OCI-LY3 (cell line): Measurements from ENCODE around the gene ADRA2A.

Experiments
- H2AFZ ChIP-seq: fragments of 200-600, 300-600 bp; shearing (Covaris generic); 2 replicates; pipeline ENCODE4 v1.6.0; 2014; ENCODE audit warnings: antibody characterized with exemption, low read depth, low read length
- H3K27ac ChIP-seq: fragments of 200-600, 300-600 bp; sonication (generic); 2 replicates; pipeline ENCODE4 v1.5.1; 2014; ENCODE audit warnings: mild to moderate bottlenecking, low read length, moderate library complexity, mixed read lengths
- H3K27me3 ChIP-seq: fragments of 200-600, 300-600 bp; sonication (generic); 2 replicates; pipeline ENCODE4 v1.6.1; 2014; ENCODE audit warnings: low read depth, low read length, mixed read lengths
- H3K36me3 ChIP-seq: fragments of 200-600, 300-600 bp; sonication (generic); replicated peaks from 2 replicates; pipeline ENCODE3; 2014; ENCODE audit warnings: low read depth, low read length, mixed read lengths
- H3K4me1 ChIP-seq: fragments of 300-600, 200-600 bp; sonication (generic); 2 replicates; pipeline ENCODE4 v1.6.1; 2014; ENCODE audit warnings: low read length, mixed read lengths
- H3K4me2 ChIP-seq: fragments of 200-600, 300-600 bp; sonication (generic); 2 replicates; pipeline ENCODE4 v1.6.1; 2014; ENCODE audit warnings: low read length, mixed read lengths
- H3K4me3 ChIP-seq: fragments of 300-600, 200-600 bp; sonication (generic); 2 replicates; pipeline ENCODE4 v1.5.1; 2014; ENCODE audit warnings: antibody characterized with exemption, mild to moderate bottlenecking, low read length, moderate library complexity
- H3K79me2 ChIP-seq: fragments of 300-600, 200-600 bp; shearing (Covaris generic); 2 replicates; pipeline ENCODE4 v1.6.1; 2014; ENCODE audit warnings: mild to moderate bottlenecking, low read length, mixed read lengths
- H3K9ac ChIP-seq: fragments of 300-600, 200-600 bp; shearing (Covaris generic); 2 replicates; pipeline ENCODE4 v1.6.0; 2014; ENCODE audit warnings: mild to moderate bottlenecking, low read length, moderate library complexity
- H3K9me3 ChIP-seq: fragments of 200-600, 300-600 bp; shearing (Covaris generic); 2 replicates; pipeline ENCODE4 v1.6.1; 2014; ENCODE audit warnings: low read length, mixed read lengths; ENCODE audit not compliant: insufficient read depth
- H4K20me1 ChIP-seq: fragments of 200-600, 300-600 bp; sonication (generic); 2 replicates; pipeline ENCODE4 v1.6.1; 2016; ENCODE audit warnings: low read length, mixed read lengths; ENCODE audit not compliant: insufficient read depth
- EZH2phosphoT487 ChIP-seq: fragments of 200-600 bp; shearing (Covaris generic); IDR thresholded peaks from 2 replicates; pipeline ENCODE4 v1.6.1; 2018; ENCODE audit warnings: antibody characterized with exemption, mixed run types, low read depth
- TF ChIP-seq, protein P1 (sequence below): fragments of 200-600, 300-600 bp; sonication (generic); IDR thresholded peaks from 2 replicates; pipeline ENCODE4 v1.5.1; 2014; ENCODE audit warnings: antibody characterized with exemption, low read length, low read depth

Gene ADRA2A

GRCh38 chr10:111126077-111126476 lies 49.2 kb downstream of the ADRA2A start:
- Histone ChIP-seq H3K79me2 (no peaks in the 10 kb centered on the region), H3K4me3 (no peak overlapping the region), H3K4me2 (no peak overlapping the region)

GRCh38 chr10:111127081-111127848 lies 50.4 kb downstream of the ADRA2A start:
- Histone ChIP-seq H3K27ac (no peak overlapping the region), H3K79me2 (no peaks in the 10 kb centered on the region), H3K36me3 (no peaks in the 10 kb centered on the region), H3K27me3 (peaks cover 14% of the 10 kb centered on the region), H3K4me1 (no peaks in the 10 kb centered on the region), H3K4me2 (no peak overlapping the region), H2AFZ (no peak overlapping the region), H3K9me3 (no peaks in the 10 kb centered on the region), H4K20me1 (no peaks in the 10 kb centered on the region), H3K4me3 (no peak overlapping the region), H3K9ac (no peak overlapping the region)
- no peak for TF ChIP-seq EZH2phosphoT487
- TF ChIP-seq, protein P1, sequence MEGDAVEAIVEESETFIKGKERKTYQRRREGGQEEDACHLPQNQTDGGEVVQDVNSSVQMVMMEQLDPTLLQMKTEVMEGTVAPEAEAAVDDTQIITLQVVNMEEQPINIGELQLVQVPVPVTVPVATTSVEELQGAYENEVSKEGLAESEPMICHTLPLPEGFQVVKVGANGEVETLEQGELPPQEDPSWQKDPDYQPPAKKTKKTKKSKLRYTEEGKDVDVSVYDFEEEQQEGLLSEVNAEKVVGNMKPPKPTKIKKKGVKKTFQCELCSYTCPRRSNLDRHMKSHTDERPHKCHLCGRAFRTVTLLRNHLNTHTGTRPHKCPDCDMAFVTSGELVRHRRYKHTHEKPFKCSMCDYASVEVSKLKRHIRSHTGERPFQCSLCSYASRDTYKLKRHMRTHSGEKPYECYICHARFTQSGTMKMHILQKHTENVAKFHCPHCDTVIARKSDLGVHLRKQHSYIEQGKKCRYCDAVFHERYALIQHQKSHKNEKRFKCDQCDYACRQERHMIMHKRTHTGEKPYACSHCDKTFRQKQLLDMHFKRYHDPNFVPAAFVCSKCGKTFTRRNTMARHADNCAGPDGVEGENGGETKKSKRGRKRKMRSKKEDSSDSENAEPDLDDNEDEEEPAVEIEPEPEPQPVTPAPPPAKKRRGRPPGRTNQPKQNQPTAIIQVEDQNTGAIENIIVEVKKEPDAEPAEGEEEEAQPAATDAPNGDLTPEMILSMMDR, result no peak

More at GRCh38 chr10:111126077-111126476, 49.2 kb downstream of the ADRA2A start:
- Histone ChIP-seq H2AFZ (no peak overlapping the region), H3K27ac (no peak overlapping the region), H4K20me1 (no peaks in the 10 kb centered on the region), H3K27me3 (peaks cover 11% of the 10 kb centered on the region), H3K9me3 (no peaks in the 10 kb centered on the region), H3K36me3 (no peaks in the 10 kb centered on the region), H3K4me1 (no peaks in the 10 kb centered on the region), H3K9ac (no peak overlapping the region)
- TF ChIP-seq, protein P1, result no peak
- no peak for TF ChIP-seq EZH2phosphoT487

GRCh38 chr10:111128331-111129180 lies 51.7 kb downstream of the ADRA2A start:
- no peaks in the 10 kb centered on the region for H3K79me2 ChIP-seq
- peaks cover 14% of the 10 kb centered on the region for H3K27me3 ChIP-seq
- no peak overlapping the region for H3K4me2 ChIP-seq
- no peak overlapping the region for H3K4me3 ChIP-seq
- no peak overlapping the region for H3K27ac ChIP-seq
- no peaks in the 10 kb centered on the region for H3K4me1 ChIP-seq
- H3K9ac ChIP-seq, result no peak overlapping the region
- H3K36me3 ChIP-seq, result no peaks in the 10 kb centered on the region
- TF ChIP-seq, protein P1, result no peak
- TF ChIP-seq EZH2phosphoT487, result no peak
- H2AFZ ChIP-seq, result no peak overlapping the region
- H3K9me3 ChIP-seq, result no peaks in the 10 kb centered on the region
- H4K20me1 ChIP-seq, result no peaks in the 10 kb centered on the region

DNA sequence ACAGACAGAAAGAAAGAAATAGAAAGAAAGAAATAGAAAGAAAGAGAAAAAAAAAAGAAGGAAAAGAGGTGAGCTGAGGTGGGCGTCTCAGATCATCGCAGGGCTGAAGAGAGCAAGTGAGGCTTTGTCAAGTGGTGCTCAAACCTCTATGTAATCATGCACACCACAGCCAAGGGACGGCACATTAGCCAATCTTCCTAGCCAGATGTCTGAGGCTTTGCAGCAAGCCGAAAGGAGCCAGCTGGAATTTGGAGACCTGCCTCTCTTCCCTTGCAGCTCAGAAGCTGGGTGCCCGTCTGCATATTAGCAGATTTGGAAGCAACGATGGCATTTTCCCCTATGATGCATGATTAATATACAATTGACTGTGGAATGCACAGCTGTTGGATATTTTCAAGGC lies 52.5 kb downstream of the ADRA2A start:
- Histone ChIP-seq H3K4me1 (no peaks in the 10 kb centered on the region), H2AFZ (no peak overlapping the region)
- TF ChIP-seq EZH2phosphoT487, result no peak
- TF ChIP-seq, protein P1, result no peak

More for the DNA sequence above, 52.5 kb downstream of the ADRA2A start:
- Histone ChIP-seq H3K79me2 (no peaks in the 10 kb centered on the region), H3K4me2 (no peak overlapping the region), H3K36me3 (no peaks in the 10 kb centered on the region), H3K9ac (no peak overlapping the region), H3K4me3 (no peak overlapping the region), H3K27me3 (peaks cover 14% of the 10 kb centered on the region), H3K27ac (no peak overlapping the region), H3K9me3 (no peaks in the 10 kb centered on the region), H4K20me1 (no peaks in the 10 kb centered on the region)
